Neural crest cell (in vitro differentiated cells): ENCODE results near the gene PHETA2. TPM values are rescaled to one million over a fixed set of nuclear protein-coding genes. Genes with fewer than 3 reads are reported as not detected.
A peak's percentile ranks its signal among the peaks of the same experiment; 100 is the strongest.

Source experiments
- DNase-seq: peaks from one replicate; pipeline ENCODE4 v3.0.0; 2021; ENCODE audit warnings: low read depth, mixed read lengths, low spot score
- H3K27ac Mint-ChIP-seq: one replicate; pipeline ENCODE4 v1.8.0; 2021; ENCODE audit warnings: mild to moderate bottlenecking, mixed read lengths; ENCODE audit not compliant: unreplicated experiment
- H3K27me3 Mint-ChIP-seq: 2 replicates; pipeline ENCODE4 v1.8.0; 2021; ENCODE audit warnings: low read depth, mild to moderate bottlenecking, mixed read lengths
- H3K36me3 Mint-ChIP-seq: 2 replicates; pipeline ENCODE4 v1.8.0; 2021; ENCODE audit warnings: low read depth, mild to moderate bottlenecking, mixed read lengths
- H3K4me1 Mint-ChIP-seq: 2 replicates; pipeline ENCODE4 v1.8.0; 2021; ENCODE audit warnings: mixed read lengths
- H3K4me3 Mint-ChIP-seq: one replicate; pipeline ENCODE4 v1.8.0; 2021; ENCODE audit warnings: mild to moderate bottlenecking, mixed read lengths
- H3K9me3 Mint-ChIP-seq: 2 replicates; pipeline ENCODE4 v1.8.0; 2021; ENCODE audit warnings: mixed read lengths
- total RNA-seq: library from RNA; stranded (reverse); gene quantifications from 2 replicates; pipeline ENCODE4 v1.2.1, GENCODE V29; 2021
- TF ChIP-seq, protein P1 (sequence below): fragments of 200-600 bp; sonication (generic); conservative IDR thresholded peaks from 2 replicates; pipeline ENCODE4 v1.5.0; 2021; ENCODE audit warnings: antibody characterized with exemption, mild to moderate bottlenecking

Gene PHETA2
- total RNA-seq, 1 donor from 2014 or later = 1.5 TPM

DNA sequence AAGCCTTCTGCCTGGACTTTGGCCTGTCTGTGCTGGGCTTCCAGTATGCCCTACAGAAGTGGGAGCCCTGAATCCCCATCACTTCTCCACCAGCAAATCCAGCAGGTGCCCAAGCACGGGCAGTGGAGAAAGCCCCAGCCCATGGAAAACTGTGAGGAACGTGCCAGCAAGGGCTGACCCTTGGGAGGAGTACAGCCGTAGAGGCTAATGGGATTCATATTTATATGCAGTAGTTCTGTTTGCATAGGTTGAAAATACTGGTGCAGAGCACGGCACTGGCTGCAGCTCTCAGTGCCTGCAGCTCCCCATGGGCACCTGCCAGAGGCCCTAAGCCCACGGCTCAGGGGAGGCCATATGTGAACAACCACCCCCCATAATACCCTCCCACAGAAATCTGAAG is 13.6 kb upstream of the PHETA2 start:
- Mint-ChIP-seq H3K36me3 (peaks cover 35% of the 10 kb centered on the region), H3K27ac (no peak overlapping the region), H3K4me1 (peaks cover 8% of the 10 kb centered on the region), H3K9me3 (peaks cover 15% of the 10 kb centered on the region), H3K4me3 (no peak overlapping the region), H3K27me3 (no peaks in the 10 kb centered on the region)
- DNase-seq = no peak
- TF ChIP-seq, protein P1, sequence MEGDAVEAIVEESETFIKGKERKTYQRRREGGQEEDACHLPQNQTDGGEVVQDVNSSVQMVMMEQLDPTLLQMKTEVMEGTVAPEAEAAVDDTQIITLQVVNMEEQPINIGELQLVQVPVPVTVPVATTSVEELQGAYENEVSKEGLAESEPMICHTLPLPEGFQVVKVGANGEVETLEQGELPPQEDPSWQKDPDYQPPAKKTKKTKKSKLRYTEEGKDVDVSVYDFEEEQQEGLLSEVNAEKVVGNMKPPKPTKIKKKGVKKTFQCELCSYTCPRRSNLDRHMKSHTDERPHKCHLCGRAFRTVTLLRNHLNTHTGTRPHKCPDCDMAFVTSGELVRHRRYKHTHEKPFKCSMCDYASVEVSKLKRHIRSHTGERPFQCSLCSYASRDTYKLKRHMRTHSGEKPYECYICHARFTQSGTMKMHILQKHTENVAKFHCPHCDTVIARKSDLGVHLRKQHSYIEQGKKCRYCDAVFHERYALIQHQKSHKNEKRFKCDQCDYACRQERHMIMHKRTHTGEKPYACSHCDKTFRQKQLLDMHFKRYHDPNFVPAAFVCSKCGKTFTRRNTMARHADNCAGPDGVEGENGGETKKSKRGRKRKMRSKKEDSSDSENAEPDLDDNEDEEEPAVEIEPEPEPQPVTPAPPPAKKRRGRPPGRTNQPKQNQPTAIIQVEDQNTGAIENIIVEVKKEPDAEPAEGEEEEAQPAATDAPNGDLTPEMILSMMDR = no peak

DNA sequence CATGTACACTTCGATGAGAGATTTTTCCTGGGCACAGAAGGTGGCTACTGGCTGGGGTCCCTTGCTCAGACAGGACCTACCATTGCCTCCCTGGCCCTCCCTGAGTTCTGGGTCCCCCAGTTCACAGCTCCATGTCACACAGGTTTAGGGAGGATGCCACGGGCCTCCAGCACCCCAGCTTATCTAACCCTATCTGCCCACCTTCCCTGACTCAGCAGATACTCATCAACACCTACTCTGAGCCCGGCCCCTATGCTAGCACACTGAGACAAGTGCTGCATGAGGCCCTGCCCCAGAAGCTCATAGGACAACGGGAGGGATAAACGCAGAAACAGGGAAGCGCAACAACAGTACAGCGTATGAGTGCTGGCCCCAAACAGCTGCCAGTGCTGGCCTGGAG is 13.0 kb upstream of the PHETA2 start:
- Mint-ChIP-seq H3K4me1 (peaks cover 11% of the 10 kb centered on the region), H3K27me3 (no peaks in the 10 kb centered on the region), H3K36me3 (peaks cover 35% of the 10 kb centered on the region), H3K9me3 (peaks cover 15% of the 10 kb centered on the region), H3K27ac (no peak overlapping the region), H3K4me3 (no peak overlapping the region)
- TF ChIP-seq, protein P1 = no peak
- DNase-seq = no peak

DNA sequence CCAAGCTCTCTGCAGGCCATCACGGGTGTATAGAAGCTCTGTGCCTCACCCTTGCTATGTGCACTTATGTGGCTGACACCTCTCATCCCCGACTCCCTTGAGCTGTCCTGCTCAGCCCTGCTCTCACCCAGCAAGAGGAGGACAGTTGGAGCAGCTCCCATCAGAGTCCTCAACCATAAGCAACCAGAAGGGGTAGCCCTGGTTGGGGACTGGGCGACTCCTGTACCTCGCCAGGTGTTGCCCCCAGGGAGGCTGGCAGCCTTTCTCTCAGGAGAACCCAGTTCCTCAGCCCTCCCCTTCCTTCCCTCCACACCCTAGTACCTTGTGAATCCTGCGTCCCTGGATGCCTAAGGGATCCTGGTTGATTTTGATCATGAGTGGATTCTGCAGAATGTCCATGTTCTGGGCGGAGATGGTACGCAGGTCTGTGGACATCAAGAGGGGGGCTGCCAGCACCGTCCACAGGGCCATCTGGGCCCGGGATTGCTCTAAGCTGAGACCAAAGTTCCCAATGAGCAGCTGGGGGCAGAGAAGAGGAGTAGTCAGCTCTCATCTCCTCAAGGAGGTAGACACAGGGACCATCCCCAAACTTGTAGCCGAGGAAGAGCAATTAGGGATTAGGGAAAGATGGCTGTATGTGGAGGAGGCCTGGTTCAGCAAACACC is 11.4 kb upstream of the PHETA2 start:
- H3K4me1 Mint-ChIP-seq = peaks cover 11% of the 10 kb centered on the region
- DNase-seq = no peak
- peak overlapping the region; percentile 20 for H3K27ac Mint-ChIP-seq
- peaks cover 30% of the 10 kb centered on the region for H3K36me3 Mint-ChIP-seq
- H3K4me3 Mint-ChIP-seq = no peak overlapping the region
- TF ChIP-seq, protein P1 = no peak
- no peaks in the 10 kb centered on the region for H3K27me3 Mint-ChIP-seq
- H3K9me3 Mint-ChIP-seq = peaks cover 6% of the 10 kb centered on the region

DNA sequence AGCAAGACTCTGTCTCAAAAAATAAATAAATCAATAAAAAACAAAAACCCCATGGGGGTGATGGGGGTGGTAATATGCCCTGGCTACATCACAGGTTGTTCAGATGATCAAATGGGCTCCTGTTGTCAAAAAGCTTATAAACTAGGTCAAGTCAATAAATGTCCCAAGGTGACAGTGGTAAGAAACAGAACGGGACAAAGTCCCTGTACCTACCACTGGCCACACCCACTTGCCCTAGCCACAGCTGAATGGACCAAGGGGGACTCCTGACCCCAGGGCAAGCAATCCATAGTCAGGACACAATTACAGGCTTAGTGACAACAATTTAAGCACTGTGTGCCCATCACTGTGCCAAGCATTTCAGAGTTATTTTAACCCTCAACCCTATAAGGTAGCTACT is 9.4 kb upstream of the PHETA2 start:
- Mint-ChIP-seq H3K27me3 (no peaks in the 10 kb centered on the region), H3K36me3 (peaks cover 15% of the 10 kb centered on the region), H3K9me3 (no peaks in the 10 kb centered on the region), H3K4me1 (peaks cover 11% of the 10 kb centered on the region), H3K27ac (no peak overlapping the region), H3K4me3 (no peak overlapping the region)
- no peak for DNase-seq
- TF ChIP-seq, protein P1 = no peak

DNA sequence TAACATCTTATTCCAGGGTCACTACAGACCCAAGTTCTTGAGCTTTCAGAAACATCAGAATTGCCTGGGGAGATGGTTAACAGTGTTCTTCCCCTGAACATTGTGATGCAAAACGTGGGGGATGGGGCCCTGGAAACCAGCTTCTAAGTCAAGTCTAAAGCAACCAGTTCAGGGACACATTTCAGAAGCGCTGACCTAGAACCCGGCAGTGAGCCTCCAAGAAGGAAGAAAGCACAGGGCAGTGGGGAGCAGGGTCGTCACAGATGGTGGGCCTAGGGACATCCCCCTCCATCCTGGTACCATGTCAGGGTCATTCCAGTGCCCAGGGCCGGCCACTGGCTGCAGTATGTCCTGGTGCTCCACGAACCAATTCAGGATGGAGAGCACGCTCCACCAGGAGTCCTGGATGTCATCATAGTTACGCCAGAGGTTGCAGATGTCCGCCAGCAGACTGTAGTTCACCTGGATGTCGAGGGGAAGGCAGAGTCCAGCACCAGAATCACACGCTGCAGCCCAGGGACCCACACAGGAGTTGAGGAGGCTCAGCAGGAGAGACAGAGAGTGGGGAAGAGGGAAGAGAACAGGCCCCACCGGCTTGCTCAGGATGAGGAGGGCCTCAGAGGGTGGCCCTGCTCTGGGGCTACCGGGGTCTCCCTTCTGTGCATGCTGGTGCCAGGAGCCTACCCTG is 8.5 kb upstream of the PHETA2 start:
- Mint-ChIP-seq H3K36me3 (peaks cover 11% of the 10 kb centered on the region), H3K4me1 (peaks cover 21% of the 10 kb centered on the region), H3K9me3 (no peaks in the 10 kb centered on the region), H3K4me3 (peak overlapping the region; percentile 39), H3K27ac (no peak overlapping the region), H3K27me3 (no peaks in the 10 kb centered on the region)
- no peak for DNase-seq
- TF ChIP-seq, protein P1 = no peak
